Neural crest cell (in vitro differentiated cells): ENCODE data around the gene HIF3A. TPM values are rescaled to one million over a fixed set of nuclear protein-coding genes. Genes with fewer than 3 reads are reported as not detected.
A peak's percentile ranks its signal among the peaks of the same experiment; 100 is the strongest.

ENCODE experiments used
- DNase-seq: peaks from one replicate; pipeline ENCODE4 v3.0.0; 2021; ENCODE audit warnings: low read depth, mixed read lengths, low spot score
- H3K27ac Mint-ChIP-seq: one replicate; pipeline ENCODE4 v1.8.0; 2021; ENCODE audit warnings: mild to moderate bottlenecking, mixed read lengths; ENCODE audit not compliant: unreplicated experiment
- H3K27me3 Mint-ChIP-seq: 2 replicates; pipeline ENCODE4 v1.8.0; 2021; ENCODE audit warnings: low read depth, mild to moderate bottlenecking, mixed read lengths
- H3K36me3 Mint-ChIP-seq: 2 replicates; pipeline ENCODE4 v1.8.0; 2021; ENCODE audit warnings: low read depth, mild to moderate bottlenecking, mixed read lengths
- H3K4me1 Mint-ChIP-seq: 2 replicates; pipeline ENCODE4 v1.8.0; 2021; ENCODE audit warnings: mixed read lengths
- H3K4me3 Mint-ChIP-seq: one replicate; pipeline ENCODE4 v1.8.0; 2021; ENCODE audit warnings: mild to moderate bottlenecking, mixed read lengths
- H3K9me3 Mint-ChIP-seq: 2 replicates; pipeline ENCODE4 v1.8.0; 2021; ENCODE audit warnings: mixed read lengths
- total RNA-seq: library from RNA; stranded (reverse); gene quantifications from 2 replicates; pipeline ENCODE4 v1.2.1, GENCODE V29; 2021
- TF ChIP-seq, protein P1 (sequence below): fragments of 200-600 bp; sonication (generic); conservative IDR thresholded peaks from 2 replicates; pipeline ENCODE4 v1.5.0; 2021; ENCODE audit warnings: antibody characterized with exemption, mild to moderate bottlenecking

HIF3A gene
- total RNA-seq, 1 donor from 2014 or later = 7.6 TPM

DNA sequence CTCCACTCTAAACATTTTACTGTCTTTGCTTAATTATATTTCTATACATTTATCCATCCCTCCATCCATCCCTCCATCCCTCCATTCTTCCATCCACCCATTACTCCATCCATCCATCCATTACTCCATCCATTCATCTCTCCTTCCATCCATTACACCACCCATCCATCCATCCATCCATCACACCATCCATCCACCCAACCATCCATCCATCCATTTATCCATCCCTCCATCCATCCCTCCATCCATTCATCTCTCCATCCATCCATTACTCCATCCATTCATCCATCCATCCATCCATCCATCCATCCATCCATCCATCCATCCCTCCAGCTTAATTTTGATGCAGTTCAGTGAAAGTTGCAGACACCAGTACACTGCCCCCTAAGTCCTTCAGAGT, 5.0 kb upstream of the HIF3A start:
- Mint-ChIP-seq H3K9me3 (no peaks in the 10 kb centered on the region), H3K27me3 (peaks cover 26% of the 10 kb centered on the region), H3K27ac (no peak overlapping the region), H3K4me1 (no peaks in the 10 kb centered on the region), H3K4me3 (no peak overlapping the region), H3K36me3 (no peaks in the 10 kb centered on the region)
- TF ChIP-seq, protein P1, sequence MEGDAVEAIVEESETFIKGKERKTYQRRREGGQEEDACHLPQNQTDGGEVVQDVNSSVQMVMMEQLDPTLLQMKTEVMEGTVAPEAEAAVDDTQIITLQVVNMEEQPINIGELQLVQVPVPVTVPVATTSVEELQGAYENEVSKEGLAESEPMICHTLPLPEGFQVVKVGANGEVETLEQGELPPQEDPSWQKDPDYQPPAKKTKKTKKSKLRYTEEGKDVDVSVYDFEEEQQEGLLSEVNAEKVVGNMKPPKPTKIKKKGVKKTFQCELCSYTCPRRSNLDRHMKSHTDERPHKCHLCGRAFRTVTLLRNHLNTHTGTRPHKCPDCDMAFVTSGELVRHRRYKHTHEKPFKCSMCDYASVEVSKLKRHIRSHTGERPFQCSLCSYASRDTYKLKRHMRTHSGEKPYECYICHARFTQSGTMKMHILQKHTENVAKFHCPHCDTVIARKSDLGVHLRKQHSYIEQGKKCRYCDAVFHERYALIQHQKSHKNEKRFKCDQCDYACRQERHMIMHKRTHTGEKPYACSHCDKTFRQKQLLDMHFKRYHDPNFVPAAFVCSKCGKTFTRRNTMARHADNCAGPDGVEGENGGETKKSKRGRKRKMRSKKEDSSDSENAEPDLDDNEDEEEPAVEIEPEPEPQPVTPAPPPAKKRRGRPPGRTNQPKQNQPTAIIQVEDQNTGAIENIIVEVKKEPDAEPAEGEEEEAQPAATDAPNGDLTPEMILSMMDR = no peak
- DNase-seq = no peak

DNA sequence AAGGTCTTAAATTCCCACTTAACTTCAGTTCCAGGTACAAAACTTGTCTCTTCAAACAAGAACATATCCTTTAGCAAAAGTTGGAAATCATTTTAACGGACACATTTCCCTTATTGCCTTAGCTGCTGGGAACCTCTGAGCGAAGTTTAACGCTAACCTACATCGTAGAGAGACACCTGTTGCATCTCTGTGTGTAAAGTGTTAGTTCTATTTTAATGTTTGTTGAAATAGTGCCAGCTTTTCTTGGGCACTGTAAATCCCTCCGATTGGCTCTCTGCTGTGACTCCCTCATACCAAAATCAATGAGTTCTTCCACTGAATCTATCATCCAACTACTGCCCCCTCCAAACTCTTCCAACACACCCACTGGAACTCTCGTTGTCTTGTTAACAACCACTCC, 2.3 kb upstream of the HIF3A start:
- Mint-ChIP-seq H3K4me3 (no peak overlapping the region), H3K9me3 (no peaks in the 10 kb centered on the region), H3K27ac (no peak overlapping the region), H3K36me3 (no peaks in the 10 kb centered on the region), H3K4me1 (peaks cover 4% of the 10 kb centered on the region), H3K27me3 (peaks cover 25% of the 10 kb centered on the region)
- DNase-seq = no peak
- TF ChIP-seq, protein P1 = no peak

DNA sequence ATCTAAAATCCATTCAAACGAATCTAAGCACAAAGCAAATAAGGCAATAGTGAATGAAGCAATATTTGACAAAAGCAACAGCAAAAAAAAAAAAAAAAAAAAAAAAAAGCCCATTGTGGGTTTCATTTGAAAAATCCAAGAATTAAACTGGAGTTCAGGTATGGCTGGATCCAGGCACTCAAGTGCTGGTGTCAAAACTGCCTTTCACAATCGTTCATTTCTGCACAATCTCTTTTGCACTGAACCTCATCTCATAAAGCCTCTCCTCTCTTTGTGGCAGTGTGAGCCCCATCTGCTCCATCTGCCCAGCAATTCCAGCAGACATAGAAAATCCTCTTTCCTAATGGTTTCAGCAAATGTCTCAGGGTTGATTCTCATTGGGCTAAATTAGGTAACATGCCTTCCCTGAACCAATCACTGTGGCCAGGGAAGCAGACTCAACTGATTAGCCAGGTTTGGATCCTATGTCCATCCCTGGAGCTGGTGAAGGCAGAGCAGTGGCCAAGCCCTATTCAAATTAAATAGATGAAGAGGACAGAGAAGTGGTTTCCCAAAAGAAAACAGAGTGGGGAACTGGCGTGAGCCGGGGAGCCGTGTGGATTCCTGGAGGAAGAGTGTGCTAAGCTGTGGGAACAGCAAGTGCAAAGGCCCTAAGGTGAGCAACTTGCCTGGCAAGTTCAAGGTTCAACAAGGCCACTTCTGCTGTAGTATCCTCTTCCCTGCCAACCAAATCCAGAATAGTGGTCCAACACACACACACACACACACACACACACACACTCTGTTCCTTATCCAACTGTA, 1.2 kb upstream of the HIF3A start:
- H3K36me3 Mint-ChIP-seq = no peaks in the 10 kb centered on the region
- H3K9me3 Mint-ChIP-seq = no peaks in the 10 kb centered on the region
- H3K27ac Mint-ChIP-seq = no peak overlapping the region
- TF ChIP-seq, protein P1 = no peak
- no peak for DNase-seq
- H3K4me3 Mint-ChIP-seq = peak overlapping the region; percentile 61
- peaks cover 25% of the 10 kb centered on the region for H3K27me3 Mint-ChIP-seq
- peaks cover 13% of the 10 kb centered on the region for H3K4me1 Mint-ChIP-seq

DNA sequence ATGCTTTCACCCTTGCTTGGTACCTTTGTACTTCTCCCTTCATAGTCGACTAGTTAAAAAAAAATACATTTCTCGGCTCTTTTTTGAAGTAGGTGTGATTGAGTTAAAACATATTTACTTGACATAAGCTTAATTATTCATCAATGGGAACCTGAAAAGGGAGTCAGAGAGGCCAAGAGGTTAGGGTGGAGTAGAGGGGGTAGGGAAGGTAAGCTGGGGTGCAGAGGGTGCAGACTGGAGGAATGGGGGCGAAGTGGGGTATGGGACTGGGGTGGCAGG, 701 bp upstream of the HIF3A start:
- TF ChIP-seq, protein P1 = no peak
- no peak for DNase-seq
- peaks cover 25% of the 10 kb centered on the region for H3K27me3 Mint-ChIP-seq
- H3K9me3 Mint-ChIP-seq = no peaks in the 10 kb centered on the region
- no peaks in the 10 kb centered on the region for H3K36me3 Mint-ChIP-seq
- H3K4me3 Mint-ChIP-seq = no peak overlapping the region
- peaks cover 16% of the 10 kb centered on the region for H3K4me1 Mint-ChIP-seq
- H3K27ac Mint-ChIP-seq = no peak overlapping the region

DNA sequence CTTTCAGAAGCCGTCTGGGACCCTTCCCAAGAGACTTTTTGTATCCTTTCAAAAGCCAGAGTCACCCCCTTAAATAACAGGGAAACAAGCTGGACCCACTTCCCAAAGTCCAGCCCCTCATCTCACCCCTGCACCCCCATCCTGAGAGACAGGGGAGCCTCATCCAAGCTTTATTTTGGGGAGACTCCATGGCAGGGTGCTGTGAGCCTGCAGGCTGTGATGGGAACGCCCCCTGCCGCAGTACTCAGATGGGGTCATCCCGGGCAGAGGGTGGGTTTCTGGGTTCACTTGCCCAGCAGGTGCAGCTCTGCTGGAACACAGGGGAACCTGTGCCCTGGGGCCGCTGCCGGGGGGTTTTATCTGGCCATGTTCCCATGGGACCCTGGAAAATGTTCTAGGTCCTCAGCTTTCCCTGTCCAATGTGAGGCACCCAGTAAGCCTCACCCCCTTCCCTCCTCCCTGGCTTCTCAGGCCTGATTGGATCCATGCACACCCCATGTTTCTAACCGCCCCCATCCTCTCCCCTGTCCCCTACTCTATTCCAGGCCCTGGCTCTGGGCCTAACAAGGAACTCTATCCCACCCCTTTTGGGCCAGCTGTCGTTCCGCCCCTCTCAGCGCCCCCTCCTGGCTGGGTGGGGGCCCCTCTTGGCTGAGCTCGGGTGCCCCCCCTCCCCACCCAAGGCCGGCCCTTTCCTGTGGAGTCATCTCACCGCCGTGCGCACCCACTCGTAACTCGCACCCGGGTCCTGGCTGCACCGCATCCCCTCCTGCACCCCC, 1.0 kb downstream of the HIF3A start:
- H3K4me3 Mint-ChIP-seq = peak overlapping the region; percentile 86
- H3K4me1 Mint-ChIP-seq = peaks cover 19% of the 10 kb centered on the region
- H3K9me3 Mint-ChIP-seq = no peaks in the 10 kb centered on the region
- TF ChIP-seq, protein P1 = no peak
- H3K27me3 Mint-ChIP-seq = peaks cover 25% of the 10 kb centered on the region
- no peaks in the 10 kb centered on the region for H3K36me3 Mint-ChIP-seq
- no peak for DNase-seq
- H3K27ac Mint-ChIP-seq = no peak overlapping the region
